ENCODE results near the gene MCM9. TPM values are rescaled to one million over a fixed set of nuclear protein-coding genes. Genes with fewer than 3 reads are reported as not detected.

Gene MCM9
- total and polyA plus RNA-seq, 2 of the 13 experiments (the other 11 are each of a cell fraction or from before 2014, with no cell fraction given): 3.8 to 17.2 TPM

DNA sequence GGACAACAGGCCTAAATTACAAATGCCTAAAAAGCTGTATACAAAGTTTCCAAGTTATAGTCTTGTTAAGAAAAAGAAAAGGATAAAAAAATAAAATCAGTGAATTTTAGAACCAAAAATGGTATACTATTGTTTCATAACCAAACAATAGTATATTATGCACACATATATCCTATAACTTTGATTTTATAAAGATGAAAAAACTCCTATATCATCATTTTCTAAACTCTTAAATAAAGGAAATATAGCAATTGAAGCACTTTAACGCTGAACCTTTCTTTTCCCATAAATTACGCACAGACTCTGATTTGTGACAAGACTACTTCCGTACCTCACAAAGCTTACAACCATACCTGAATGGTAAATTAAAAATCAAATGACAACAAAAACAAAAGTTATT lies 35.9 kb upstream of the MCM9 start:
- Histone ChIP-seq H3K9ac (ENCODE audit: insufficient read depth, low read depth, low read length) (no peak overlapping the region), H3K27me3 (ENCODE audit: control insufficient read depth in 1 of 2, insufficient read depth in 2 of 2, low read length in 2 of 2) (no peaks in the 10 kb centered on the region), H3K4me1 (ENCODE audit: insufficient read depth, low read length) (0 out of 2 replicates have a peak, but pooled peaks cover 2% of the 10 kb centered on the region), H3K27ac (ENCODE audit: extremely low read length, insufficient read depth, low read length) (no peak overlapping the region), H3K36me3 (replicated peaks in 1 of 2; ENCODE audit: control insufficient read depth in 1 of 2, insufficient read depth in 2 of 2, low read length in 2 of 2) (no peaks in the 10 kb centered on the region), H2AFZ (ENCODE audit: low read length) (no peak overlapping the region), H3K4me3 (replicated peaks in 1 of 3; ENCODE audit: insufficient read depth in 1 of 3, low read depth in 2 of 3, low read length in 3 of 3) (no peak overlapping the region), H4K20me1 (ENCODE audit: insufficient read depth, low read length) (no peaks in the 10 kb centered on the region), H3K9me3 (ENCODE audit: low read length) (no peaks in the 10 kb centered on the region), H3K79me2 (ENCODE audit: insufficient read depth, low read length) (no peaks in the 10 kb centered on the region), H3K4me2 (ENCODE audit: low read depth, low read length) (no peak overlapping the region)
- POLR2A ChIA-PET: no interaction called here
- TF ChIP-seq MAFF (IDR thresholded peaks at IDR 0.05; ENCODE audit: low read depth, low read length) (peak; percentile 44), ZSCAN9 (CRISPR knock-in tag; IDR thresholded peaks at IDR 0.05; ENCODE audit: borderline replicate concordance) (no peak), MAFK (conservative IDR thresholded peaks at IDR 0.05 in 1 of 2, IDR thresholded peaks at IDR 0.05 in 1 of 2; ENCODE audit: low read length in 2 of 2) (peak in 1 of 2 experiments; percentile 56; a peak in 2 of 4 replicates)
- no peak for DNase-seq (ENCODE audit: low spot score)
- in situ Hi-C loops (cut with HindIII; ENCODE audit: extremely low pct_ligation_motif_present, low pct_unique_long_range_greater_than_20kb): loop anchor here (5.0 kb wide), 1 partner anchor 141 kb away; no protein-coding TSS in a partner anchor
- FAIRE-seq: no peak
- CTCF ChIA-PET (ENCODE audit: low intra/inter-chr PET ratio, low total read pairs): no interaction called here
- intact Hi-C loops (cut with micrococcal nuclease; ENCODE audit: unreplicated experiment): no loop called here
- no TSS peak for BruUV-seq (replicated peaks)
- WGBS (ENCODE audit: low lambda C conversion rate): 96% methylated on average over 3 of the region's 3 CpGs
- no peak for ATAC-seq

DNA sequence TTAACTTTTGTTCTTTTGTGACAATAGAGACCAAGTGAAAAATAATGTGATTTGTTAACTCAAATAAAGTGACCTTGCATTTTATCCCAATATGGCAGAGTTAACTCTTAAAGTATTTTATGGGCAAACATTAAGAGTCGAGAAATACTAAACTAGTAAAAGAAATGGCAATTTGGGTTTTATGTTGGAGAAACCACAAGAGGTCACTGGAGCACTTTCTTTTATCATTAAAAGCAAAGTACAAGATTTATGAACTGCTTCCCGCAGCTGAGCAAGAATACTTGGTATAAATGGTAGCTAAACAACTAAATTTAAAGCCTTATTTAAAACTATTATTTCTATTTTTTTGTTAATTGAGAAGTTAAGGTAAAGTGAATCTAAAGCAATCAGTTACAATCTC lies 33.5 kb upstream of the MCM9 start:
- TF ChIP-seq STAG1 (CRISPR knock-in tag; IDR thresholded peaks at IDR 0.05) (peak; percentile 76), RAD21 (CRISPR knock-in tag; IDR thresholded peaks at IDR 0.05) (peak; percentile 32; the same call in 1 of the 2 replicates), CTCF (CRISPR knock-in tag; IDR thresholded peaks at IDR 0.05) (peak; percentile 54), SMC3 (IDR thresholded peaks at IDR 0.05; ENCODE audit: low read length) (peak; percentile 42; the same call in 1 of the 2 replicates)
- TF ChIP-seq, protein P1, sequence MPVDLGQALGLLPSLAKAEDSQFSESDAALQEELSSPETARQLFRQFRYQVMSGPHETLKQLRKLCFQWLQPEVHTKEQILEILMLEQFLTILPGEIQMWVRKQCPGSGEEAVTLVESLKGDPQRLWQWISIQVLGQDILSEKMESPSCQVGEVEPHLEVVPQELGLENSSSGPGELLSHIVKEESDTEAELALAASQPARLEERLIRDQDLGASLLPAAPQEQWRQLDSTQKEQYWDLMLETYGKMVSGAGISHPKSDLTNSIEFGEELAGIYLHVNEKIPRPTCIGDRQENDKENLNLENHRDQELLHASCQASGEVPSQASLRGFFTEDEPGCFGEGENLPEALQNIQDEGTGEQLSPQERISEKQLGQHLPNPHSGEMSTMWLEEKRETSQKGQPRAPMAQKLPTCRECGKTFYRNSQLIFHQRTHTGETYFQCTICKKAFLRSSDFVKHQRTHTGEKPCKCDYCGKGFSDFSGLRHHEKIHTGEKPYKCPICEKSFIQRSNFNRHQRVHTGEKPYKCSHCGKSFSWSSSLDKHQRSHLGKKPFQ (CRISPR knock-in tag; IDR thresholded peaks at IDR 0.05; ENCODE audit: insufficient replicate concordance): no peak
- intact Hi-C loops (cut with micrococcal nuclease; ENCODE audit: unreplicated experiment): loop anchor here (1.0 kb wide), 1 partner anchor 142 kb away; no protein-coding TSS in a partner anchor
- 58% methylated on average over 2 of the region's 2 CpGs for WGBS (ENCODE audit: low lambda C conversion rate)
- H3K4me2 ChIP-seq (ENCODE audit: low read depth, low read length): no peak overlapping the region
- CTCF ChIA-PET (ENCODE audit: low intra/inter-chr PET ratio, low total read pairs): interaction anchor here (3.0 kb wide), 1 partner anchor 142 kb away, joined by 21 read pairs; no protein-coding TSS in a partner anchor
- no peaks in the 10 kb centered on the region for H3K9me3 ChIP-seq (ENCODE audit: low read length)
- H3K36me3 ChIP-seq (replicated peaks in 1 of 2; ENCODE audit: control insufficient read depth in 1 of 2, insufficient read depth in 2 of 2, low read length in 2 of 2): no peaks in the 10 kb centered on the region
- POLR2A ChIA-PET: no interaction called here
- no peak overlapping the region for H3K4me3 ChIP-seq (replicated peaks in 1 of 3; ENCODE audit: insufficient read depth in 1 of 3, low read depth in 2 of 3, low read length in 3 of 3)
- H2AFZ ChIP-seq (ENCODE audit: low read length): no peak overlapping the region
- peak; percentile 46; the same call in 1 of the 3 replicates for ATAC-seq
- H3K27me3 ChIP-seq (ENCODE audit: control insufficient read depth in 1 of 2, insufficient read depth in 2 of 2, low read length in 2 of 2): no peaks in the 10 kb centered on the region
- no peaks in the 10 kb centered on the region for H3K79me2 ChIP-seq (ENCODE audit: insufficient read depth, low read length)
- BruUV-seq (replicated peaks): no TSS peak
- FAIRE-seq: no peak
- H3K27ac ChIP-seq (ENCODE audit: extremely low read length, insufficient read depth, low read length): no peak overlapping the region
- peak; percentile 26 for DNase-seq (ENCODE audit: low spot score)
- 0 out of 2 replicates have a peak, but pooled peaks cover 7% of the 10 kb centered on the region for H3K4me1 ChIP-seq (ENCODE audit: insufficient read depth, low read length)
- in situ Hi-C loops (cut with HindIII; ENCODE audit: extremely low pct_ligation_motif_present, low pct_unique_long_range_greater_than_20kb): no loop called here
- no peak overlapping the region for H3K9ac ChIP-seq (ENCODE audit: insufficient read depth, low read depth, low read length)
- no peaks in the 10 kb centered on the region for H4K20me1 ChIP-seq (ENCODE audit: insufficient read depth, low read length)
